HepG2 (cell line): ENCODE measurements around the gene ZNF425. TPM values are rescaled to one million over a fixed set of nuclear protein-coding genes. Genes with fewer than 3 reads are reported as not detected.

ENCODE experiments used
- ARNT2 ChIP-seq: sonication (generic); formaldehyde crosslinking; IDR thresholded peaks from 2 replicates; pipeline ENCODE4 v1.8.0; 2022; ENCODE audit warnings: mild to moderate bottlenecking, low read depth, missing genetic modification reagents, moderate library complexity
- ASH2L ChIP-seq: fragments of 300-600, 200-600 bp; sonication (generic); IDR thresholded peaks from 2 replicates; pipeline ENCODE4 v1.7.0; 2017; ENCODE audit warnings: low read depth, mild to moderate bottlenecking, moderate library complexity, mixed read lengths, low read length; ENCODE audit not compliant: insufficient read length
- CBX1 ChIP-seq: IDR thresholded peaks from one replicate; pipeline ENCODE4 v1.6.1; 2016; ENCODE audit warnings: antibody characterized with exemption, low read depth
- CEBPG ChIP-seq: IDR thresholded peaks from 2 replicates; pipeline ENCODE4 v1.6.1; 2016
- HMGXB4 ChIP-seq, 2 experiments: sonication (generic) in 1 of 2; formaldehyde crosslinking in 1 of 2; IDR thresholded peaks; 2 replicates each; pipeline versions ENCODE4 v1.4.0 to v1.6.1; 2018 to 2020; ENCODE audit warnings: missing genetic modification reagents in 2 of 2, borderline replicate concordance in 1 of 2, low read depth in 1 of 2, mild to moderate bottlenecking in 1 of 2, missing biosample characterization in 1 of 2
- POGK ChIP-seq: sonication (generic); formaldehyde crosslinking; conservative IDR thresholded peaks from 2 replicates; pipeline ENCODE4 v1.8.0; 2022; ENCODE audit warnings: mild to moderate bottlenecking, moderate library complexity, missing genetic modification reagents
- RAD21 ChIP-seq: fragments of 450-650 bp; formaldehyde crosslinking; IDR thresholded peaks from 2 replicates; pipeline ENCODE4 v1.5.0; 2020; ENCODE audit warnings: mild to moderate bottlenecking
- RBFOX2 ChIP-seq: fragments of 200-400 bp; formaldehyde crosslinking; IDR thresholded peaks from 2 replicates; pipeline ENCODE4 v1.6.1; 2017; ENCODE audit warnings: low read depth, mild to moderate bottlenecking, low read length
- RBM22 ChIP-seq: fragments of 200-400 bp; formaldehyde crosslinking; optimal IDR thresholded peaks from 2 replicates; pipeline ENCODE3; 2017; ENCODE audit warnings: mild to moderate bottlenecking, low read length, moderate library complexity
- RNF2 ChIP-seq: fragments of 450-650 bp; conservative IDR thresholded peaks from 2 replicates; pipeline ENCODE4 v1.6.1; 2016; ENCODE audit warnings: low read depth
- SNAPC2 ChIP-seq: sonication (generic); formaldehyde crosslinking; IDR thresholded peaks from 2 replicates; pipeline ENCODE4 v1.8.1; 2022; ENCODE audit warnings: mild to moderate bottlenecking, missing genetic modification reagents
- SPEN ChIP-seq: sonication (generic); formaldehyde crosslinking; IDR thresholded peaks from 2 replicates; pipeline ENCODE4 v1.5.1; 2020; ENCODE audit warnings: low read depth, mild to moderate bottlenecking, missing genetic modification reagents
- TERF1 ChIP-seq: sonication (generic); formaldehyde crosslinking; IDR thresholded peaks from 2 replicates; pipeline ENCODE4 v1.8.0; 2022; ENCODE audit warnings: mild to moderate bottlenecking, missing genetic modification reagents, moderate library complexity
- ZNF44 ChIP-seq: sonication (generic); formaldehyde crosslinking; IDR thresholded peaks from 2 replicates; pipeline ENCODE4 v1.5.1; 2020; ENCODE audit warnings: mild to moderate bottlenecking, missing genetic modification reagents
- polyA plus RNA-seq, 8 experiments: library from polyadenylated mRNA; depleted of rRNA in 3 of 8; stranded (reverse) in 7 of 8; unstranded in 1 of 8; fragments of >200 nt; fragmentation: Illumina TruSeq in 4 of 8; extraction: Trizol in 4 of 8; gene quantifications; 2 replicates each; pipeline versions ENCODE4 v1.2.1 to v1.2.3, GENCODE V29; 2011 to 2016; ENCODE audit warnings: low read depth in 4 of 8, missing spikeins in 1 of 8, mixed read lengths in 1 of 8; ENCODE audit not compliant: insufficient read depth in 1 of 8
- total RNA-seq, 5 experiments: library from RNA; depleted of rRNA; stranded (reverse); fragments of >200 nt; fragmentation: Illumina TruSeq; extraction: Trizol; gene quantifications; 2 replicates each; pipeline ENCODE4 v1.2.3, GENCODE V29; 2016; ENCODE audit warnings: low read depth in 1 of 5
- TF ChIP-seq, protein P1 (sequence below): IDR thresholded peaks from 2 replicates; pipeline ENCODE4 v1.6.1; 2016; ENCODE audit warnings: mild to moderate bottlenecking, missing biosample characterization, missing genetic modification reagents
- TF ChIP-seq, protein P2 (sequence below), 2 experiments: sonication (generic) in 1 of 2; formaldehyde crosslinking in 1 of 2; IDR thresholded peaks; 2 replicates each; pipeline versions ENCODE4 v1.6.1 to v1.9.0; 2014 to 2022; ENCODE audit warnings: antibody characterized with exemption in 1 of 2, borderline replicate concordance in 1 of 2, inconsistent platforms in 1 of 2, low read depth in 1 of 2, missing genetic modification reagents in 1 of 2

ZNF425 gene
- total and polyA plus RNA-seq, 2 of the 13 experiments (the other 11 are each of a cell fraction or from before 2014, with no cell fraction given), result 0.51 to 1.1 TPM

DNA sequence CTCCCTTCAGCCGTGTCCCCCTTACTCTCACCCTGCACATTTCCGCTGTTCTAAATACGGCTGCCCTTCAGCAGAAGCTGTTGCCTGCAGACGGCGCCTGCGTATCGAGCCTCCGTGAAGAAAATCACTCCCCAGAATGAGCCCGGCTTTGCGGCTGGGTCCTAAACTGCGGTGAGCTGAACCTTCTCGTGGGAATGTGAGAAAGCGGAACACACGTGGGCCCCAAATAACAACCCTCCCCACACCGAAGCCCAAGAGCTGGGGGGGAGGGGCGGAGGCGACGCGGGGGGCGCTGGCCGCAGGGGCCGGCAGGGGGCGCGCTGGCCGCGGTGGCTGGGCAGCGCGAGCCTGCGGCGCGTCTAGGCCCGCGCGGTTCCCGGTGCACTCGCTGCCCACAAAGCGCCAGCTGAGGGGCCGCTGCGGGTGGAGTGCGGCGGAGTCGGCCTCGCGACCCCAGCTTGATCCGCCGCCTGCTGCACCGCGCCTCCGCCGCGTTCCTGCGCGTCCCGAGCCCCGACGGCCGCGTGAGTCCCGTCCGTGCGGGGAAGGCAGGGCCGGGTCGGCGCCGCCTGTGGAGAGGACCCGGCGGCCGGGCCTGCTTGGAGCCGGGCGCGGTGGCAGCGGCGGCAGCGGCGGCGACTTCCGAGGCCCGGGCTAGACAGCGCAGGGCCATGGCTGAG lies 21.1 kb upstream of the ZNF425 start, which contains the start of gene ZNF398 (continued):
- TF ChIP-seq, protein P1, sequence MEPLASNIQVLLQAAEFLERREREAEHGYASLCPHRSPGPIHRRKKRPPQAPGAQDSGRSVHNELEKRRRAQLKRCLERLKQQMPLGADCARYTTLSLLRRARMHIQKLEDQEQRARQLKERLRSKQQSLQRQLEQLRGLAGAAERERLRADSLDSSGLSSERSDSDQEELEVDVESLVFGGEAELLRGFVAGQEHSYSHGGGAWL (CRISPR knock-in tag), result 0 out of 2 replicates have a peak, but pooled peaks have one; percentile 17
- TF ChIP-seq ASH2L (peak; percentile 66), TERF1 (CRISPR knock-in tag) (no peak), SNAPC2 (CRISPR knock-in tag) (no peak), ARNT2 (peak; percentile 78), SPEN (peak; percentile 71), RBFOX2 (peak; percentile 76), RAD21 (CRISPR knock-in tag) (peak; percentile 68), CEBPG (CRISPR knock-in tag) (no peak), RBM22 (peak; percentile 37), HMGXB4 (CRISPR knock-in tag; IDR thresholded peaks at IDR 0.05; ENCODE audit: borderline replicate concordance in 1 of 2, low read depth in 1 of 2) (peak in 1 of 2 experiments; percentile 58; a peak in 3 of 4 replicates), CBX1 (no peak), RNF2 (no peak), POGK (peak; percentile 58; the same call in 1 of the 2 replicates), ZNF44 (CRISPR knock-in tag) (peak; percentile 57; the same call in 1 of the 2 replicates)
- TF ChIP-seq, protein P2, sequence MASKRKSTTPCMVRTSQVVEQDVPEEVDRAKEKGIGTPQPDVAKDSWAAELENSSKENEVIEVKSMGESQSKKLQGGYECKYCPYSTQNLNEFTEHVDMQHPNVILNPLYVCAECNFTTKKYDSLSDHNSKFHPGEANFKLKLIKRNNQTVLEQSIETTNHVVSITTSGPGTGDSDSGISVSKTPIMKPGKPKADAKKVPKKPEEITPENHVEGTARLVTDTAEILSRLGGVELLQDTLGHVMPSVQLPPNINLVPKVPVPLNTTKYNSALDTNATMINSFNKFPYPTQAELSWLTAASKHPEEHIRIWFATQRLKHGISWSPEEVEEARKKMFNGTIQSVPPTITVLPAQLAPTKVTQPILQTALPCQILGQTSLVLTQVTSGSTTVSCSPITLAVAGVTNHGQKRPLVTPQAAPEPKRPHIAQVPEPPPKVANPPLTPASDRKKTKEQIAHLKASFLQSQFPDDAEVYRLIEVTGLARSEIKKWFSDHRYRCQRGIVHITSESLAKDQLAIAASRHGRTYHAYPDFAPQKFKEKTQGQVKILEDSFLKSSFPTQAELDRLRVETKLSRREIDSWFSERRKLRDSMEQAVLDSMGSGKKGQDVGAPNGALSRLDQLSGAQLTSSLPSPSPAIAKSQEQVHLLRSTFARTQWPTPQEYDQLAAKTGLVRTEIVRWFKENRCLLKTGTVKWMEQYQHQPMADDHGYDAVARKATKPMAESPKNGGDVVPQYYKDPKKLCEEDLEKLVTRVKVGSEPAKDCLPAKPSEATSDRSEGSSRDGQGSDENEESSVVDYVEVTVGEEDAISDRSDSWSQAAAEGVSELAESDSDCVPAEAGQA (IDR thresholded peaks at IDR 0.05; ENCODE audit: low read depth), result no peak; the same call in 1 of the 2 replicates
- TF ChIP-seq, protein P2 (CRISPR knock-in tag; IDR thresholded peaks at IDR 0.05; ENCODE audit: borderline replicate concordance), result peak; percentile 27; the same call in 1 of the 2 replicates
